ENCODE results near the gene BRF1. TPM values are rescaled to one million over a fixed set of nuclear protein-coding genes. Genes with fewer than 3 reads are reported as not detected.

The BRF1 gene
- total RNA-seq, 1 donor from 2014 or later: 47.7 TPM

GRCh38 chr14:105334383-105335230 is 33.8 kb upstream of the BRF1 start:
- no peaks in the 10 kb centered on the region for H3K27me3 Mint-ChIP-seq
- H3K4me3 Mint-ChIP-seq: no peak overlapping the region
- H3K36me3 Mint-ChIP-seq: peaks cover 5% of the 10 kb centered on the region
- no peaks in the 10 kb centered on the region for H3K9me3 Mint-ChIP-seq
- H3K27ac Mint-ChIP-seq: no peak overlapping the region
- peaks cover 5% of the 10 kb centered on the region for H3K4me1 Mint-ChIP-seq (ENCODE audit: unreplicated experiment)
- no peak for DNase-seq (ENCODE audit: extremely low spot score, unreplicated experiment)
- TF ChIP-seq CTCF (conservative IDR thresholded peaks at IDR 0.05): no peak

GRCh38 chr14:105333613-105334364 is 33.0 kb upstream of the BRF1 start:
- Mint-ChIP-seq H3K27me3 (no peaks in the 10 kb centered on the region), H3K9me3 (no peaks in the 10 kb centered on the region), H3K27ac (no peak overlapping the region), H3K36me3 (peaks cover 5% of the 10 kb centered on the region), H3K4me3 (no peak overlapping the region), H3K4me1 (ENCODE audit: unreplicated experiment) (peaks cover 10% of the 10 kb centered on the region)
- DNase-seq (ENCODE audit: extremely low spot score, unreplicated experiment): no peak
- TF ChIP-seq CTCF (conservative IDR thresholded peaks at IDR 0.05): no peak

- H3K4me3 Mint-ChIP-seq: no peak overlapping the region
- peaks cover 16% of the 10 kb centered on the region for H3K4me1 Mint-ChIP-seq (ENCODE audit: unreplicated experiment)
- no peak for TF ChIP-seq CTCF (conservative IDR thresholded peaks at IDR 0.05)
- H3K27ac Mint-ChIP-seq: no peak overlapping the region
- no peaks in the 10 kb centered on the region for H3K27me3 Mint-ChIP-seq
- H3K36me3 Mint-ChIP-seq: peaks cover 5% of the 10 kb centered on the region
- no peak for DNase-seq (ENCODE audit: extremely low spot score, unreplicated experiment)
- no peaks in the 10 kb centered on the region for H3K9me3 Mint-ChIP-seq
Observed at GRCh38 chr14:105333020-105333490, 32.3 kb upstream of the BRF1 start.

- no peaks in the 10 kb centered on the region for H3K9me3 Mint-ChIP-seq
- DNase-seq (ENCODE audit: extremely low spot score, unreplicated experiment): no peak
- no peaks in the 10 kb centered on the region for H3K27me3 Mint-ChIP-seq
- H3K4me1 Mint-ChIP-seq (ENCODE audit: unreplicated experiment): peaks cover 16% of the 10 kb centered on the region
- no peak overlapping the region for H3K4me3 Mint-ChIP-seq
- no peak overlapping the region for H3K27ac Mint-ChIP-seq
- H3K36me3 Mint-ChIP-seq: peaks cover 5% of the 10 kb centered on the region
- no peak for TF ChIP-seq CTCF (conservative IDR thresholded peaks at IDR 0.05)
Observed at GRCh38 chr14:105332350-105332874, 31.6 kb upstream of the BRF1 start.

- peaks cover 5% of the 10 kb centered on the region for H3K36me3 Mint-ChIP-seq
- H3K27ac Mint-ChIP-seq: no peak overlapping the region
- peaks cover 22% of the 10 kb centered on the region for H3K4me1 Mint-ChIP-seq (ENCODE audit: unreplicated experiment)
- no peaks in the 10 kb centered on the region for H3K9me3 Mint-ChIP-seq
- TF ChIP-seq CTCF (conservative IDR thresholded peaks at IDR 0.05): no peak
- no peaks in the 10 kb centered on the region for H3K27me3 Mint-ChIP-seq
- DNase-seq (ENCODE audit: extremely low spot score, unreplicated experiment): no peak
- H3K4me3 Mint-ChIP-seq: no peak overlapping the region
Observed at GRCh38 chr14:105331575-105332349, 31.0 kb upstream of the BRF1 start.
